Panc1 (cell line): ENCODE measurements around the gene PKD2L2.
A peak's percentile ranks its signal among the peaks of the same experiment; 100 is the strongest.

Experiments
- POLR2AphosphoS5 ChIP-seq: IDR thresholded peaks from 2 replicates; pipeline ENCODE4 v1.6.1; 2012; ENCODE audit warnings: mild to moderate bottlenecking, low read depth, low read length, moderate library complexity
- REST ChIP-seq, 2 experiments: IDR thresholded peaks; 2 replicates each; pipeline ENCODE4 v1.6.1; 2011 to 2012; ENCODE audit warnings: low read depth in 2 of 2, control low read depth in 1 of 2, low read length in 1 of 2, mild to moderate bottlenecking in 1 of 2, moderate library complexity in 1 of 2; ENCODE audit not compliant: insufficient read depth in 1 of 2
- SIN3A ChIP-seq: IDR thresholded peaks from 2 replicates; pipeline ENCODE4 v1.6.1; 2012; ENCODE audit warnings: low read depth, mild to moderate bottlenecking, low read length, moderate library complexity, borderline replicate concordance; ENCODE audit not compliant: insufficient read depth
- TF ChIP-seq, protein P1 (sequence below): fragments of 450-650 bp; IDR thresholded peaks from 2 replicates; pipeline ENCODE4 v1.5.1; 2017; ENCODE audit warnings: mild to moderate bottlenecking

- TF ChIP-seq, protein P1, sequence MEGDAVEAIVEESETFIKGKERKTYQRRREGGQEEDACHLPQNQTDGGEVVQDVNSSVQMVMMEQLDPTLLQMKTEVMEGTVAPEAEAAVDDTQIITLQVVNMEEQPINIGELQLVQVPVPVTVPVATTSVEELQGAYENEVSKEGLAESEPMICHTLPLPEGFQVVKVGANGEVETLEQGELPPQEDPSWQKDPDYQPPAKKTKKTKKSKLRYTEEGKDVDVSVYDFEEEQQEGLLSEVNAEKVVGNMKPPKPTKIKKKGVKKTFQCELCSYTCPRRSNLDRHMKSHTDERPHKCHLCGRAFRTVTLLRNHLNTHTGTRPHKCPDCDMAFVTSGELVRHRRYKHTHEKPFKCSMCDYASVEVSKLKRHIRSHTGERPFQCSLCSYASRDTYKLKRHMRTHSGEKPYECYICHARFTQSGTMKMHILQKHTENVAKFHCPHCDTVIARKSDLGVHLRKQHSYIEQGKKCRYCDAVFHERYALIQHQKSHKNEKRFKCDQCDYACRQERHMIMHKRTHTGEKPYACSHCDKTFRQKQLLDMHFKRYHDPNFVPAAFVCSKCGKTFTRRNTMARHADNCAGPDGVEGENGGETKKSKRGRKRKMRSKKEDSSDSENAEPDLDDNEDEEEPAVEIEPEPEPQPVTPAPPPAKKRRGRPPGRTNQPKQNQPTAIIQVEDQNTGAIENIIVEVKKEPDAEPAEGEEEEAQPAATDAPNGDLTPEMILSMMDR, result no peak
- TF ChIP-seq POLR2AphosphoS5, result peak; percentile 27; the same call in 1 of the 2 replicates
- TF ChIP-seq SIN3A, result no peak
- TF ChIP-seq REST (IDR thresholded peaks at IDR 0.05; ENCODE audit: insufficient read depth in 1 of 2, low read depth in 2 of 2, low read length in 1 of 2), result no peak
Measured at GRCh38 chr5:137935694-137936093, 46.4 kb downstream of the PKD2L2 start.
